Hepatocyte (in vitro differentiated cells): ENCODE data around the gene P4HA3. TPM values are rescaled to one million over a fixed set of nuclear protein-coding genes. Genes with fewer than 3 reads are reported as not detected.

Experiments used
- DNase-seq: peaks from one replicate; pipeline ENCODE4 v3.0.0-alpha.2; 2016; ENCODE audit warnings: low spot score
- H2AFZ ChIP-seq: fragments of 200-600 bp; sonication (generic); 2 replicates; pipeline ENCODE4 v1.6.0; 2016; ENCODE audit warnings: antibody characterized with exemption, mild to moderate bottlenecking
- H3K27ac ChIP-seq: fragments of 200-600 bp; sonication (generic); 2 replicates; pipeline ENCODE4 v1.5.1; 2016; ENCODE audit warnings: mild to moderate bottlenecking
- H3K27me3 ChIP-seq: fragments of 200-600 bp; sonication (generic); 2 replicates; pipeline ENCODE4 v1.6.1; 2016
- H3K36me3 ChIP-seq: fragments of 200-600 bp; sonication (generic); replicated peaks from 2 replicates; pipeline ENCODE4 v1.5.1; 2016; ENCODE audit warnings: low read depth; ENCODE audit not compliant: insufficient read depth
- H3K4me1 ChIP-seq: fragments of 200-600 bp; sonication (generic); 2 replicates; pipeline ENCODE4 v1.5.1; 2016; ENCODE audit warnings: mild to moderate bottlenecking, moderate library complexity; ENCODE audit not compliant: insufficient read depth
- H3K4me2 ChIP-seq: fragments of 200-600 bp; sonication (generic); 2 replicates; pipeline ENCODE4 v1.6.0; 2016
- H3K4me3 ChIP-seq: fragments of 200-600 bp; sonication (generic); 2 replicates; pipeline ENCODE4 v1.5.1; 2016; ENCODE audit warnings: mild to moderate bottlenecking
- H3K79me2 ChIP-seq: fragments of 200-600 bp; sonication (generic); 2 replicates; pipeline ENCODE4 v1.6.0; 2017; ENCODE audit warnings: mild to moderate bottlenecking
- H3K9me2 ChIP-seq: fragments of 200-600 bp; sonication (generic); replicated peaks from 2 replicates; pipeline ENCODE4 v1.6.0; 2017; ENCODE audit warnings: mild to moderate bottlenecking; ENCODE audit not compliant: insufficient read depth
- H3K9me3 ChIP-seq: fragments of 200-600 bp; sonication (generic); 2 replicates; pipeline ENCODE4 v1.5.1; 2016; ENCODE audit warnings: low read depth, mild to moderate bottlenecking
- H4K20me1 ChIP-seq: fragments of 200-600 bp; sonication (generic); 2 replicates; pipeline ENCODE4 v1.6.0; 2016; ENCODE audit warnings: mild to moderate bottlenecking; ENCODE audit not compliant: insufficient read depth, poor library complexity, severe bottlenecking
- CTCF ChIP-seq: fragments of 200-600 bp; sonication (generic); IDR thresholded peaks from 2 replicates; pipeline ENCODE4 v1.5.1; 2016; ENCODE audit warnings: antibody characterized with exemption, mild to moderate bottlenecking; ENCODE audit not compliant: poor library complexity
- EZH2 ChIP-seq: fragments of 200-600 bp; sonication (generic); IDR thresholded peaks from 2 replicates; pipeline ENCODE4 v1.6.1; 2016; ENCODE audit warnings: antibody characterized with exemption, mild to moderate bottlenecking, borderline replicate concordance
- EZH2phosphoT487 ChIP-seq: fragments of 200-600 bp; sonication (generic); IDR thresholded peaks from one replicate; pipeline ENCODE4 v1.6.1; 2018; ENCODE audit warnings: antibody characterized with exemption, mild to moderate bottlenecking, low read depth, moderate library complexity; ENCODE audit not compliant: unreplicated experiment, severe bottlenecking
- WGBS: methylation state at CpG from one replicate; pipeline ENCODE4 v1.1.6; 2016; ENCODE audit warnings: low lambda C conversion rate; ENCODE audit errors: missing lambda C conversion rate; 5-methylcytosine and 5-hydroxymethylcytosine counted together
- polyA plus RNA-seq: library from polyadenylated mRNA; unstranded; fragments of >200 nt; fragmentation: Nextera tagmentation; extraction: Ambion mirVana; gene quantifications from 2 replicates; pipeline ENCODE4 v1.2.1, GENCODE V29; 2016
- total RNA-seq: library from RNA; depleted of rRNA; stranded (reverse); fragments of >200 nt; gene quantifications from 2 replicates; pipeline ENCODE4 v1.2.3, GENCODE V29; 2014

Gene P4HA3
- total and polyA plus RNA-seq, 2 experiments from 2014 or later = 1.3 to 2.3 TPM

- H3K9me2 ChIP-seq = no peaks in the 10 kb centered on the region
- TF ChIP-seq EZH2phosphoT487 = no peak
- TF ChIP-seq EZH2 = no peak
- no peak for TF ChIP-seq CTCF
- no peaks in the 10 kb centered on the region for H3K9me3 ChIP-seq
- H3K27me3 ChIP-seq = no peaks in the 10 kb centered on the region
- no peak overlapping the region for H2AFZ ChIP-seq
- 56% methylated on average over 3 of the region's 3 CpGs for WGBS
- DNase-seq = no peak
- no peaks in the 10 kb centered on the region for H3K36me3 ChIP-seq
- H3K4me3 ChIP-seq = no peak overlapping the region
- H3K79me2 ChIP-seq = no peaks in the 10 kb centered on the region
- H3K4me1 ChIP-seq = no peaks in the 10 kb centered on the region
- H4K20me1 ChIP-seq = no peaks in the 10 kb centered on the region
- no peak overlapping the region for H3K27ac ChIP-seq
- H3K4me2 ChIP-seq = no peak overlapping the region
Observed at GRCh38 chr11:74283580-74284180, 27.8 kb downstream of the P4HA3 start.

DNA sequence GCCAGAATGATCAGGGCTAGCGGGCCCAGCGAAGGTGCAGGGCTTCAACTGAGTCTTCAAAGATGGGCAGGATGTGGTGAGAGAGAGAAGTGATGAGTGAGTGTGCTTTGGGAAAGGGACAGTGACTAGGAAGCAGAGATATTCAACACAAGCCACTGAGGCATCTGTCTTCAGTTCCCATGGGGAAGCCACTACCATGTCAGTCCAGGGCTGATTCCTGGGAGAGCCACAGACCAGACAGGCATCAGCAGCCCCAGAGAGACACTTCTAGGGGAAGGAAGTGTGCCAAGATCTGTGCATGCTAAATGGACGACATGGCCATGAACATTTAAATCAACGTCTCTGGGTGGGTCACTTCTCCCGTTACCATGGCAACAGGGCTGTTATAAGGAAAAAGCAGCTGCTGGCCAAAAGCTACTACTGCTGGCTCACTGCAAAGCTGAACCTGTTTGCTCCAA, 28.5 kb downstream of the P4HA3 start:
- TF ChIP-seq EZH2 (no peak), CTCF (no peak), EZH2phosphoT487 (no peak)
- no peaks in the 10 kb centered on the region for H3K27me3 ChIP-seq

DNA sequence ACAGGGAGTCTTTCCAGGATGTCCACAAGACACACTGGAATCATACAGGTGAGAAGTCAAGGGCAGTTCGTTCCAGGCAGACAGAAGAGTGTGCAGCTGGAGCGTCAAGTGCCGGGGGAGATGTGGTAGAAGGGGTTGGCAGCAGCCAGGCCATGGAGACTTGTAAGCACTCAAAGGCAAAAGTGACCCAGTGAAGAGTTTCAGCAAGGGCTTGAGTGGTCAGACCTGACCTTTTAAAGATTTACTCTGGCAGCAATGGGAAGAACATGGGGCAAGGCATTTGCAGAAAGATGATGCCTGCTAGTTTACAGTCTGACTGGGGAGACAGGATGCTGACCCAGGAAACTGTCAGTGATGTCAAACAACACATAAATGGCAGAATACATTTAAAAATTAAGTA, 29.0 kb downstream of the P4HA3 start:
- Histone ChIP-seq H3K4me2 (no peak overlapping the region), H3K9me3 (no peaks in the 10 kb centered on the region), H3K36me3 (no peaks in the 10 kb centered on the region), H4K20me1 (no peaks in the 10 kb centered on the region), H2AFZ (no peak overlapping the region), H3K27me3 (no peaks in the 10 kb centered on the region), H3K79me2 (no peaks in the 10 kb centered on the region), H3K27ac (no peak overlapping the region), H3K4me3 (no peak overlapping the region), H3K9me2 (no peaks in the 10 kb centered on the region), H3K4me1 (peaks cover 6% of the 10 kb centered on the region)
- WGBS = 92% methylated on average over 3 of the region's 3 CpGs
- DNase-seq = no peak
- TF ChIP-seq EZH2 (no peak), EZH2phosphoT487 (no peak), CTCF (no peak)

More for the DNA sequence above, 28.5 kb downstream of the P4HA3 start:
- Histone ChIP-seq H3K36me3 (no peaks in the 10 kb centered on the region), H3K4me3 (no peak overlapping the region), H3K9me2 (no peaks in the 10 kb centered on the region), H2AFZ (no peak overlapping the region), H3K9me3 (no peaks in the 10 kb centered on the region), H4K20me1 (no peaks in the 10 kb centered on the region), H3K4me1 (peaks cover under 1% of the 10 kb centered on the region), H3K79me2 (no peaks in the 10 kb centered on the region), H3K4me2 (no peak overlapping the region), H3K27ac (no peak overlapping the region)
- WGBS = 73% methylated on average over 5 of the region's 5 CpGs
- no peak for DNase-seq
